Measurements from ENCODE around the gene C7orf25.
A peak's percentile ranks its signal among the peaks of the same experiment; 100 is the strongest.
"Not testable (repeated sequence)": the region's sequence is repeated elsewhere in the genome, so short reads cannot be mapped to it uniquely, and the experiment has no call there.

Gene C7orf25

DNA sequence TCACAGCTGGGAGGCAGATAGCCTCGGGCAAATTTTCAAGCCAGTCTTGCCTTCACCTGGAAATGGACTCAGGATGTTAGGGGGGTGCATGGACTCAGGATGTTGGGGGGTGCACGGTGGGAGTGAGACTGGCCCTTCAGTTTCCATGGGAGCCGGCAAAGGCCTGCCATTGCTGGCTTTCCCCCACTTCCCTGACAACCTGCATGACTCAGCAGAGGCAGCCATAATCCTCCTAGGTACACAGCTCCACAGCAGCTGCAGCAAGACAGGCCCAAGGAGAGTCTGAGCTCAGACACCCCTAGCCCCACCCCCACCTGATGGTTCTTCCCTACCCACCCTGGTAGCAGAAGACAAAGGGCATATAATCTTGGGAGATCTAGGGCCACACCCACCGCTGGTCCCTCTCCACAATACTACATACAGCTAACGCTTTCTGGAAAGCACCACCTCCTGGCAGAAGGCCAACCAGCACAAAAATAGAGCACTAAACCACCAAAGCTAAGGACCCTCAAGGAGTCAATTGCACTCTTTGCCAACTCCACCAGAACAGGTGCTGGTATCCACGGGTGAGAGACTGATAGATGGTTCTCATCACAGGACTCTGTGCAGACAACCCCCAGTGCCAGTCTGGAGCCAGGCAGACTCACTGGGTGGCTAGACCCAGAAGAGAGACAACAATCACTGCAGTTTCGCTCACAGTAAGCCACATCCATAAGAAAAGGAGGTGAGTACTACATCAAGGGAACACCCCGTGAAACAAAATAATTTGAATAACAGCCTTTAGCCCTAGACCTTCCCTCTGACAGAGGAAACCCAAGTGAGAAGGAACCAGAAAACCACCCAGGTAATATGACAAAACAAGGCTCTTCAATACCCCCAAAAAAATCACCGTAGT lies 18.3 kb downstream of the C7orf25 start:
- TF ChIP-seq, protein P1, sequence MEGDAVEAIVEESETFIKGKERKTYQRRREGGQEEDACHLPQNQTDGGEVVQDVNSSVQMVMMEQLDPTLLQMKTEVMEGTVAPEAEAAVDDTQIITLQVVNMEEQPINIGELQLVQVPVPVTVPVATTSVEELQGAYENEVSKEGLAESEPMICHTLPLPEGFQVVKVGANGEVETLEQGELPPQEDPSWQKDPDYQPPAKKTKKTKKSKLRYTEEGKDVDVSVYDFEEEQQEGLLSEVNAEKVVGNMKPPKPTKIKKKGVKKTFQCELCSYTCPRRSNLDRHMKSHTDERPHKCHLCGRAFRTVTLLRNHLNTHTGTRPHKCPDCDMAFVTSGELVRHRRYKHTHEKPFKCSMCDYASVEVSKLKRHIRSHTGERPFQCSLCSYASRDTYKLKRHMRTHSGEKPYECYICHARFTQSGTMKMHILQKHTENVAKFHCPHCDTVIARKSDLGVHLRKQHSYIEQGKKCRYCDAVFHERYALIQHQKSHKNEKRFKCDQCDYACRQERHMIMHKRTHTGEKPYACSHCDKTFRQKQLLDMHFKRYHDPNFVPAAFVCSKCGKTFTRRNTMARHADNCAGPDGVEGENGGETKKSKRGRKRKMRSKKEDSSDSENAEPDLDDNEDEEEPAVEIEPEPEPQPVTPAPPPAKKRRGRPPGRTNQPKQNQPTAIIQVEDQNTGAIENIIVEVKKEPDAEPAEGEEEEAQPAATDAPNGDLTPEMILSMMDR (IDR thresholded peaks at IDR 0.05): no peak
- TF ChIP-seq ZFX (IDR thresholded peaks at IDR 0.05; ENCODE audit: borderline replicate concordance): no peak
- no peak overlapping the region for H3K27ac ChIP-seq

DNA sequence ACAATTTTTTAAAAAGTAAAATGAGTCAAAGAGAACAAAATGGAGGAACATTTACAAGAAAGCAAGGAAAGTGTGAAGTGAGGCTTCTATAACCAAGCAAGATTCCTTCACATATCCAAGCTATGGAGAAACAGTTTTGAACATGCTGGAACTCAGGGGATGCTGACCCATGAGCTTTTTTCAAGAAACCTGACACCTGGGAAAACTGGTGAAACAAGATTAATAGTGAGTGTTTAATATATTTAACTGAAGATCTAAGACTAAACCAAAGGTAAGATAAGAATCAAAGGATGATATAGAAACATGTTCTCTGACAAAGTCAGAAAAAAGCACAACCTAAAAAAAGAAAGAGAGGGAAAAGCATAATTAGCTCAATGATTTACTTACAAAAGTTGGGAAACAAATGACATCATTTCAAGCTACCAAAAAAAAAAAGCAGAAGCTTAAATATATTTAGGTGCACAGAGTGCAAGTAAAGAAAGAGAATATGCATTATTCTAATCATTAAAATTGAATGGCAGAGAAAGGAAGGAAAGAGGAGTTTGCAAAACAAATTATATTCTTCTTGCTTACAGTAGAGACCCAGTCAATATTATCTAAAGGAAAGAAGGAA lies 24.9 kb downstream of the C7orf25 start:
- TF ChIP-seq, protein P1 (IDR thresholded peaks at IDR 0.05): no peak
- no peak for TF ChIP-seq ZFX (IDR thresholded peaks at IDR 0.05; ENCODE audit: borderline replicate concordance)

DNA sequence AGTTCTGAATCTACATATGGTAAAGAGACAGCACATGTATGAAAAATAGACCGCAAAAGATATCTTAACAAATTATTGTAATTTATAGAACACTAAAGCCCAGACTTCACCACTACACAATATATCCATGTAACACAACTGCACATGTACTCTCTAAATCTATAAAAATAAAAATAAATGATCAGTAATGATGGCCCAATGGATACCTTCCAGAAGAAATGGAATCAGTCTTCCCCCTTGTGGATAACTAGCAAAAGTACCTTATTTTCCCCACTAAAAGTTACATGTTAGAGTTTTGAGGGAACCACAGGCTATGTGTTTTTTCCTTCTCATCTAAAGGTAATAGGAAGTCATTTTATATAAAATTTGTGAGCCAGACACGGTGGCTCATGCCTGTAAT lies 25.7 kb downstream of the C7orf25 start:
- TF ChIP-seq ZFX (IDR thresholded peaks at IDR 0.05; ENCODE audit: borderline replicate concordance): no peak
- TF ChIP-seq, protein P1 (IDR thresholded peaks at IDR 0.05): peak; percentile 59
- H3K27ac ChIP-seq: peak overlapping the region; percentile 96

More for the DNA sequence above, 24.9 kb downstream of the C7orf25 start:
- H3K27ac ChIP-seq: peak overlapping the region; percentile 96

DNA sequence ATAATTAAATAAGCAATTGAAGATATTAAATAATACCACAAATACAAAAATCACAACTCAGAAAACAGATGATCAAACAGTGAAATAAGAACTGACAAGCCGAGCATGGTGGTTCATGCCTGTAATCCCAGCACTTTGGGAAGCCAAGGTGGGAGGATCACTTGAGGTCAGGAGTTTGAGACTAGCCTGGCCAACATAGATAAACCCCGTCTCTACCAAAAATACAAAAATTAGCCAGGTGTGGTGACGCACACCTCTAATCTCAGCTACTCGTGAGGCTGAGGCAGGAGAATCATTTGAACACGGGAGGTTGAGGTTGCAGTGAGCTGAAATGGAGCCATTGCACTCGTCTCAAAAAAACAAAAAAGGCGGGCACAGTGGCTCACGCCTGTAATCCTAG lies 26.7 kb downstream of the C7orf25 start:
- not testable (repeated sequence) for H3K27ac ChIP-seq

DNA sequence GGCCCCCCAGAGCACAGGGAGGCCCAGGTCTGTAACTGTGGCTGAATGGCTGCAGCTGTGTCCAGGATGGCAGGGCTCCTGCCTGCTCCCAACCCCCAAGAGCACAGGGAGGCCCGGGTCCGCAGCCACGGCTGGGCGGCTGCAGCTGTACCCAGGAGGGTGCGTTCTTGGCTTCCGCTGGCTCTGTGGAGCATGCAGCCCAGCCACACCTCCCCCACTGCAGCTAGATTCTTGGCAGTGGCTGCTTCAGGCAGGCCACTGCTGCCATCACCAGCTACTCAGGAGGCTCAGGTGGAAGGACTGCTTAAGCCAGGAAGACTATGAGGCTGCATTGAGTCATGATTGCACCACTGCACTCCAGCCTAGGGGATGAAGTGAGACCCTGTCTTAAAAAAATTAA lies 27.9 kb downstream of the C7orf25 start:
- TF ChIP-seq ZFX (IDR thresholded peaks at IDR 0.05; ENCODE audit: borderline replicate concordance): no peak
- H3K27ac ChIP-seq: no peak overlapping the region

DNA sequence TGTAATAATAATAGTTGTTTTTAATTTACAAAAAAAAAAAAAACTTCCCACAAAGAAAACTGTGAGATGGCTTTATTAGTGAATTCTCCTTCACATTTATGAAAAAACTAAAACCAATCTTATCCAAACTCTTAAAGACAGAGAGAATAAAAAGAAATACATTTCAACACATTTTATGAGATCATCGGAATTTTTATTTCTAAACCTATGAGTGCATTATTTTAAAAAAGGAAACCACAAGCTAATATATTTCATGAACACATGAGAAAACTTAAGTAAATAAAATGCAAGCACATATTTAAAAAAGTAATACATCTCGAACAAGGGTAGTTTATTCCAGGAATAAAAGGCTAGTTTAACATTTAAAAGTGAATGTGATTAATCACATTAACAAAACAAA lies 31.5 kb downstream of the C7orf25 start:
- TF ChIP-seq ZFX (IDR thresholded peaks at IDR 0.05; ENCODE audit: borderline replicate concordance): no peak
- TF ChIP-seq, protein P1 (IDR thresholded peaks at IDR 0.05): no peak

DNA sequence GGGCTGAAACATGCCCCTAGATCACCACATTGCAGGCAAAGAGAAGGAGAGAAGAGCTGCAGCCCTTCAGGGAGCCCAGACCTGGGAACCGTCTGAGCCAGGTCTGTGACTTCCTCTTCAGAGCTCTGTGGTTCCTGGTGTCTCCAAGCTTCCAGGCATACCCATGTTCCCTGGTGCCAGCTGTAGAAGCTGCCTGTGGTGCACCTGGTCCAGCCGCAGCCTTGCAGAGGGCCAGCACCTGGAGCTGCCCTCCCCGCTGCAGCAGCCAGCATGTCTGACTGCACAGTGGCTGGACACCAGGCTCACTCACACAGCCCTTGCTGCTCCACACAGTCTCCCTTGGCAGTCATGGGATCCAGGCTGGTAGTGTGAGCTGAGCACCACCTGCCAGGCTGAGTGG lies 33.6 kb downstream of the C7orf25 start:
- no peak overlapping the region for H3K27ac ChIP-seq
- TF ChIP-seq, protein P1 (IDR thresholded peaks at IDR 0.05): no peak
- TF ChIP-seq ZFX (IDR thresholded peaks at IDR 0.05; ENCODE audit: borderline replicate concordance): no peak

More for the DNA sequence above, 31.5 kb downstream of the C7orf25 start:
- H3K27ac ChIP-seq: no peak overlapping the region

DNA sequence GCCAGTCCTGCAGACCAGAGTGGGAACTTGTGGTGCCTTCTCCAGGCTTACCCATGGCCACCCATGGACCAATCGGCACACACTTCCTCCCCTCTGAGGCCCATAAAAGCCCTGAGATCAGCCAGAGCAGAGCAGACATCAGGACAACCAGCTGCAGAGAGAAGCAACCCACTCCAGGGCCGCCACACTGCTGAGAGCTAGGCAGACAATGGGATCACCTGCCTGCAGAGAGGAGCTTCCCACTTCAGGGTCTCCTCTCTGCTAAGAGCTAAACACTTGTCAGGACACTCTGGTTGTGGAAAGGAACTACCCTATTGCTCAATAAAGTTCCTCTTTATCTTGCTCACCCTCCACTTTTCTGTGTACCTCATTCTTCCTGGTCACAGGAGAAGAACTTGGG lies 34.0 kb downstream of the C7orf25 start:
- H3K27ac ChIP-seq: no peak overlapping the region
- TF ChIP-seq ZFX (IDR thresholded peaks at IDR 0.05; ENCODE audit: borderline replicate concordance): no peak
- TF ChIP-seq, protein P1 (IDR thresholded peaks at IDR 0.05): no peak
